BE2C (cell line): ENCODE data around the gene UMAD1.

Experiments used
- DNase-seq: peaks from one replicate; pipeline ENCODE4 v3.0.0-alpha.2; 2020
- H3K27me3 ChIP-seq: fragments of 250-450 bp; sonication (Bioruptor Pico); 2 replicates; pipeline ENCODE4 v1.5.1; 2020; ENCODE audit warnings: mild to moderate bottlenecking
- H3K36me3 ChIP-seq: fragments of 250-450 bp; sonication (Bioruptor Pico); 2 replicates; pipeline ENCODE4 v1.5.1; 2020; ENCODE audit warnings: mild to moderate bottlenecking
- H3K4me1 ChIP-seq: fragments of 250-450 bp; sonication (Bioruptor Pico); 2 replicates; pipeline ENCODE4 v1.5.1; 2020
- H3K4me3 ChIP-seq: 2 replicates; pipeline ENCODE4 v1.5.1; 2011; ENCODE audit warnings: low read depth, low read length
- H3K9me3 ChIP-seq: fragments of 250-450 bp; sonication (Bioruptor Pico); 2 replicates; pipeline ENCODE4 v1.5.1; 2020
- CTCF ChIP-seq: IDR thresholded peaks from 2 replicates; pipeline ENCODE4 v1.5.1; 2012; ENCODE audit warnings: mild to moderate bottlenecking, low read depth, low read length

Gene UMAD1

GRCh38 chr7:7862393-7862792 lies 221.8 kb downstream of the UMAD1 start:
- Histone ChIP-seq H3K4me3 (no peak overlapping the region), H3K27me3 (no peaks in the 10 kb centered on the region), H3K9me3 (no peaks in the 10 kb centered on the region), H3K4me1 (peaks cover under 1% of the 10 kb centered on the region), H3K36me3 (no peaks in the 10 kb centered on the region)
- no peak for TF ChIP-seq CTCF
- DNase-seq, result no peak

DNA sequence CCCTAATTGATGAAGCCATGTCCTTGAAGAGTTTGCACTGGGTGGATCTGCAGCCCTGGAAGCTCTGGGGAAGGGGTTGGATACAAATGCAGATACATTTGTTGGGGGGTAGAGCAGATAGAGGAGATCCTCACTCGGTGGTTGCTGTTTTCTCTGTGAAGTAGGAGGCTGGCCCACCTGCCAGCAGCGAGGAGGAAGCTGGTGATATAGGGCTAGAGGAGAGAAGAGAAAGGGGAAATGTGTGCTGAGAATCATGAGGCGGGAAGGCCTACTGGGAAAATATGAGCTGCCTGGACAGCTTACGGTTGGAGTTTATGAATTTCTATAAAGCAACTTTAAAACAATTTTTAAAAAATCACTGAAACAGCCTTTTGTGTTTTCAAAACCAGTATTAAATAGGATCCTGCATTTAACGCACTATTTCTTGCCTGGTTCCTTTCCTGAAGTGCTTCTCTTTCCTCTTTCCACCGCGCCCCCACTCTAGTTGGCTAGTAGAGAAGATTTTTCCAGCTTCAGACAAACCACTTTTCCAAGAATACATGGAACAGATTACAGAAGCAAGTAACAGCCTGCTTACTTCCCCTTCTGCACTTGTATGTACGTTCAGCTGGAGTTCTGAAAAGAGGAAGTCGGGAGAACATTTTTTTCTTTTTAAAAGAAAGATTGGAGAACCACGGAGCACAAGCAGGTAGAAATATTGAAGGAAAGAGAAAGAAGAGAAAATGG lies 227.5 kb downstream of the UMAD1 start:
- H3K27me3 ChIP-seq, result no peaks in the 10 kb centered on the region
- no peak for TF ChIP-seq CTCF
- no peak for DNase-seq

DNA sequence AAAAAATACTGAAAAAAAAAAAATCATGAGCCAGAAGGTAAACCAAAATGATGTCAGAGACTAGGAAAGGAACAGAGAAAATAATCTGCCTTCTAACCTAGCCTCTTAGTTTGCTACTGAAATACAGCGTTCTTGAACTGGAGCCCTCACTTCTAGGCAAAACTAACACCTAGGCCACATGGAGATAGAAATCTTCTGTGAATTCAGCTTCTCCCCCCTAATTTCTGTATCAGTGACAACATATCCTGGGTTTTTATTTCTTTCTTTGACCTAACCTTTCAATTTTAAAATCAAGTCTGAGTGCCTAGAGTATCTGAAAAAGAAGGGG lies 228.0 kb downstream of the UMAD1 start:
- Histone ChIP-seq H3K4me3 (no peak overlapping the region), H3K9me3 (no peaks in the 10 kb centered on the region), H3K4me1 (peaks cover 3% of the 10 kb centered on the region), H3K36me3 (no peaks in the 10 kb centered on the region), H3K27me3 (no peaks in the 10 kb centered on the region)
- TF ChIP-seq CTCF, result no peak
- no peak for DNase-seq

More for the DNA sequence above, 227.5 kb downstream of the UMAD1 start:
- no peaks in the 10 kb centered on the region for H3K36me3 ChIP-seq
- H3K4me1 ChIP-seq, result peaks cover 3% of the 10 kb centered on the region
- H3K4me3 ChIP-seq, result no peak overlapping the region
- H3K9me3 ChIP-seq, result no peaks in the 10 kb centered on the region

DNA sequence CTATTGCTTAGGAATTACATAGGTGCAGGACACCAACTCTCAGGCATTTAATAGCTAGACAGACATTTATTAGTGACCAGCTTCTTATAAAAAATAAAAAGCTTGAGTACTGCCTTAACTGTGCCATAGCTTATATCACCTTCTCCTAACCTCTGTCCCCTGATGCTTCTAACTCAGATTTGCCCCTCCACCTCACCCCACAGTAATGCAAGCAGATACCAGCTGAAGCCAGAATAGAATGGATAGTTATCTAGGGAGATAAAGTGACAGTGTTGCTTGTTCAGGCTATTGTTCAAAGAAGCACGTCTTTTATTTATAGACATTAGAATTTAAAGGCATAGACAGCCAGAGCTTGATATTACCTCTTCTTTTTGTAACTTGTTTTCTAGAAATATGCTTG lies 228.5 kb downstream of the UMAD1 start:
- no peaks in the 10 kb centered on the region for H3K27me3 ChIP-seq
- DNase-seq, result no peak
- H3K36me3 ChIP-seq, result no peaks in the 10 kb centered on the region
- H3K9me3 ChIP-seq, result no peaks in the 10 kb centered on the region
- H3K4me1 ChIP-seq, result peaks cover 3% of the 10 kb centered on the region
- TF ChIP-seq CTCF, result no peak
- no peak overlapping the region for H3K4me3 ChIP-seq

- no peak for DNase-seq
- Histone ChIP-seq H3K4me3 (no peak overlapping the region), H3K4me1 (peaks cover 3% of the 10 kb centered on the region), H3K27me3 (no peaks in the 10 kb centered on the region), H3K36me3 (no peaks in the 10 kb centered on the region), H3K9me3 (no peaks in the 10 kb centered on the region)
- no peak for TF ChIP-seq CTCF
Measured at GRCh38 chr7:7869651-7870050, 229.1 kb downstream of the UMAD1 start.

GRCh38 chr7:7870555-7870954 lies 230.0 kb downstream of the UMAD1 start:
- peaks cover 3% of the 10 kb centered on the region for H3K4me1 ChIP-seq
- H3K36me3 ChIP-seq, result no peaks in the 10 kb centered on the region
- no peak for DNase-seq
- H3K4me3 ChIP-seq, result no peak overlapping the region
- TF ChIP-seq CTCF, result no peak
- no peaks in the 10 kb centered on the region for H3K9me3 ChIP-seq
- no peaks in the 10 kb centered on the region for H3K27me3 ChIP-seq
